ACC112 (cell line): Measurements from ENCODE around the gene PAQR5.
"Not testable (repeated sequence)": the region's sequence is repeated elsewhere in the genome, so short reads cannot be mapped to it uniquely, and the experiment has no call there.

ENCODE experiments used
- H2AFZ ChIP-seq: fragments of 200-600 bp; sonication (generic); one replicate; pipeline ENCODE4 v1.6.0; 2017; ENCODE audit warnings: antibody characterized with exemption, low read length; ENCODE audit not compliant: unreplicated experiment
- H3K27ac ChIP-seq: fragments of 200-600 bp; sonication (generic); 2 replicates; pipeline ENCODE4 v1.5.1; 2014; ENCODE audit warnings: low read depth, mild to moderate bottlenecking, antibody characterized with exemption, low read length, moderate library complexity
- H3K27me3 ChIP-seq: fragments of 200-600 bp; sonication (generic); 2 replicates; pipeline ENCODE4 v1.6.1; 2014; ENCODE audit warnings: mild to moderate bottlenecking, antibody characterized with exemption, low read length, moderate library complexity, mixed read lengths; ENCODE audit not compliant: insufficient read depth
- H3K36me3 ChIP-seq: fragments of 200-600 bp; sonication (generic); 2 replicates; pipeline ENCODE4 v1.6.1; 2016; ENCODE audit warnings: mild to moderate bottlenecking, antibody characterized with exemption, low read length, moderate library complexity, mixed read lengths; ENCODE audit not compliant: insufficient read depth
- H3K4me1 ChIP-seq: fragments of 200-600 bp; sonication (generic); one replicate; pipeline ENCODE4 v1.6.1; 2016; ENCODE audit warnings: low read length, mixed read lengths; ENCODE audit not compliant: insufficient read depth, unreplicated experiment, control insufficient read depth
- H3K4me3 ChIP-seq: fragments of 200-600 bp; sonication (generic); 2 replicates; pipeline ENCODE4 v1.5.1; 2014; ENCODE audit warnings: mild to moderate bottlenecking, low read depth, low read length
- H3K79me2 ChIP-seq: fragments of 200-600 bp; sonication (generic); one replicate; pipeline ENCODE4 v1.6.0; 2016; ENCODE audit warnings: low read length; ENCODE audit not compliant: control insufficient read depth, unreplicated experiment, insufficient read depth

Gene PAQR5

DNA sequence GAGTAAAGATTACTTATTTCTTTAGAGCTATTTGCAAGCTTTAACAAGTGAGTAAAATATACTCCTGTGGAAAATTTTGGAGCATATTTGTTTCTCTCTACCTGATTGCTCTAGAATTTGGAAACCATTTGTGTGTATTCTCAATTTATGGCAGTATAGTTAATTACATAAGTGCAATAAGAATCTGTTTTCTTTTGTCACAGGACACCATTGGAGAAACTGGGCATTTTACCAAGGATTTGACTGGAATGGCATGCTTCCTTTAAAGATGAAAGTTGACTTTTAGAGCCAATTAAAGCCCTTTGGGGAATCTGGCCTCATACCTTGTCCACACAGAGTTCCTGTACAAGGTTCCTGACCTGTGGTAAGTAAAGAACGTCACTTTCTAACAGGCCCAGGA, 38.4 kb downstream of the PAQR5 start:
- Histone ChIP-seq H3K27me3 (no peaks in the 10 kb centered on the region), H3K27ac (no peak overlapping the region)

DNA sequence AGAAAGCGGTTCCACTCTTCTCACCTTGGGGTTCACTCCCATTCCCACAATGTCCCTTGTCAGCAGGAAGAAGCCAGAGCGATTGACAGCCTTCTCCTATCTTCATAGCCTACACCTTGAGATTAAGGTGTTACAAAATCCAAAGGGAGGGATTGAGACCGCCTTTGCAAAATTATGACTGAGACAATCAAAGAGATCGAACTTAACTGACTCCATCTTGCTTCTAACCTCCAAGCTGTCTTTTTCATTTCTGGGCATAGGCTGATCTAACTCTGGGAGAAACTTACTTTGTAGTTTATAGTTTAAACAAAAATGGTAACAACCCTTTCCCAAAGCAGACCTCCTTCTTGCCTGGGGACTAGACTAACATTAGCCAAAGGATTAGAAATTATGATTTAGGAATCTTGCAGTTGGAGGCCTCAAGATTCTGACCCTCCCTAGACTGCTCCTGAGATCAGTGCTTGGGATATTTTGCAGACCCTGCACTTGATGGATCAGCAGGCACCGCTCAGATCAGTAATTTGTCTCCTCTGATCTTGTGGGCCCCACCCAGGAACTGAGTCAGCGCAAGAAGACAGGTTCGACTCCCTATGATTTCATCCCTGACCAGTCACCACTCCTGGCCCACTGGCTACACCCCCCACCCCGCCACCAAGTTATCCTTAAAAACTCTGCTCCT, 40.0 kb downstream of the PAQR5 start:
- H3K27me3 ChIP-seq = no peaks in the 10 kb centered on the region
- H3K4me1 ChIP-seq = peaks cover 6% of the 10 kb centered on the region
- no peak overlapping the region for H2AFZ ChIP-seq
- H3K4me3 ChIP-seq = no peak overlapping the region
- H3K27ac ChIP-seq = no peak overlapping the region
- H3K36me3 ChIP-seq = no peaks in the 10 kb centered on the region
- no peaks in the 10 kb centered on the region for H3K79me2 ChIP-seq

More for the DNA sequence above, 38.4 kb downstream of the PAQR5 start:
- no peak overlapping the region for H2AFZ ChIP-seq
- H3K36me3 ChIP-seq = no peaks in the 10 kb centered on the region
- H3K4me1 ChIP-seq = peaks cover 6% of the 10 kb centered on the region
- H3K4me3 ChIP-seq = no peak overlapping the region
- H3K79me2 ChIP-seq = no peaks in the 10 kb centered on the region

DNA sequence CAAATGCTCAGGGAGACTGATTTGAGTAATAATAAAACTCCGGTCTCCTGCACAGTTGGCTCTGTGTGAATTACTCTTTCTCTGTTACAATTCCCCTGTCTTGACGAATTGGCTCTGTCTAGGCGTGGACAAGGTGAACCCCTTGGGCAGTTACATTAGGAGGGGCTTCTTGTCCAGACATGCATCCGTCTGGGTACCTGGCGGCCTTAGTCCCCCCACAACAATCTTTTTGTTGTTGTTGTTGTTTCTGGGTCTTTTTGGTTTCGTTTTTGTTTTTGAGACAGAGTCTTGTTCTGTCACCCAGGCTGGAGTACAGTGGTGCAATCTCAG, 40.5 kb downstream of the PAQR5 start:
- H3K36me3 ChIP-seq, H2AFZ ChIP-seq, H3K4me3 ChIP-seq, H3K79me2 ChIP-seq, H3K27me3 ChIP-seq, H3K27ac ChIP-seq, H3K4me1 ChIP-seq: not testable (repeated sequence)

DNA sequence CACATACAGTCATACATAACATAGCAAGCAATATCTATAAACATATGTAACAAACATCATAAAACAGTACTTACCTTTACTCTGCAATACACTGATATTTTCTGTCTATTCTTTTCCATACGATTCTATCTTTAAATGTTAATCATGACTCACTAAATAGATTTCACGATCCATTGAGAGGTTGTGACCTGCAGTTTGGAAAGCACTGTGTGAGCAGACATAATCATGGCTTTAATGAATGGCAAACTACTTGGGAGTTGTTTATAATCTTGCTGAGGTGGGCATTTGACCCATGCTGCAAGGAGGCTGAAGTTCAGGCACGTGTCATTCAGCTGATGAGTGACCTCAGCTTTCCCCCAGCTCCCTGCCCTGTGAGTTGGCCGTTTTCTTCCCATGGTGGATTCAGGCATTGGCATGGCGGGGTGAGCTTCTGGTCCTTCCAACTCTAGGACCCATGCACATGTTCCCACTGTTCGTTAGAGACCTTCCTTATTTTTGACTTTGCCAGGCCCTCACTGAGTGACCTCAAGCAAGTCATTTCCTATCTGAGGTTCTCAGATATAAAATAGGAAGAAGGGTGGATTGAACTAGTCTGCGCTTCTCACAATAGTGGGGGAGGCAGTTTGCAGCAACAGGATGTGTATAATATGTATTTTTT, 41.7 kb downstream of the PAQR5 start:
- Histone ChIP-seq H3K79me2 (no peaks in the 10 kb centered on the region), H2AFZ (no peak overlapping the region)

DNA sequence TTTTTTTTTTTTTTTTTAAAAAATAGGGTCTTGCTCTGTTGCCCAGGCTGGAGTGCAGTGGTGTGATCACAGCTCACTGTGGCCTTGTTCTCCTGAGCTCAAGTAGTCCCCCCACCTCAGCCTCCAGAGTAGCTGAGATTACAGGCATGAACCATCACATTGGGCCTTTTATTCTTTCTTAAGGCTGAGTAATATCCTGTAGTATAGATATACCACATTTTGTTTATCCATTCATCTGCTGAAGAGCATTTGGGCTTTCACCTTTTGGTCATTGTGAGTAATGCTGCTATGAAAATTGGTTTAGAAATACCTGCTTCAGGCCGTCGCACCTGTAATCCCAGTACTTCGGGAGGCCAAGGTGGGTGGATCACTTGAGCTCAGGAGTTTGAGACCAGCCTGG, 42.6 kb downstream of the PAQR5 start:
- Histone ChIP-seq H3K27ac (no peak overlapping the region), H3K27me3 (no peaks in the 10 kb centered on the region), H3K79me2 (no peaks in the 10 kb centered on the region), H3K36me3 (no peaks in the 10 kb centered on the region), H3K4me3 (no peak overlapping the region), H2AFZ (no peak overlapping the region), H3K4me1 (peaks cover 14% of the 10 kb centered on the region)

More for the DNA sequence above, 41.7 kb downstream of the PAQR5 start:
- H3K27me3 ChIP-seq = no peaks in the 10 kb centered on the region
- peaks cover 7% of the 10 kb centered on the region for H3K4me1 ChIP-seq
- no peak overlapping the region for H3K4me3 ChIP-seq
- no peak overlapping the region for H3K27ac ChIP-seq
- no peaks in the 10 kb centered on the region for H3K36me3 ChIP-seq

DNA sequence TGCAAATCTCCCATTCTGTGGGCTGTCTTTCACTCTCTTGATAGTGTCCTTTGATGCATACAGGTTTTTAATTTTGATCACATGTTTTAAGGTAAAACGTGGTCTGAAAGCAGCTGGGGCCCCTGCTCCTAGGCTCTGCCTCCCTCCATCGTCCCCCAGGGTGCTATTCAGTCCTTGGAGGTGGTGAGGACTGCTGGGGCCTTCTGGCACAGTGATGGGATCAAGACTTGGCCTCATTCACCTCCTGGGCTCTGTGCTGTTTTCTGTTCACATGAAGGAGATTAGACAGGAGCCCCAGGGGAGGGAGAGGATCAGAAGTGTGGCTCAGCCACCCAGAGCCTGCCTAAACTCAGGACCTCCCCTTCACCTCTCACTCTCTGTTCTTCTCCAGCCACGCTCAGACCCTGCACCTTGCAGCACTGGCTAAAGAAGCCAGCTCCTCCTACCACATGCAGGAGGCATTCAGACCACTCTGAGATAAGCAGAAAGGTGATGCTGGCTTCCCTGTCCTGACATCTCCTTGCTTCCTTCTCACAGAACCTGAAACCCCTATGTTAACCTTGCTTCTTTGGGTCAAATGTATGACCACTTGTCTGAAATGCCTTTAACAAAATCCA, 43.9 kb downstream of the PAQR5 start:
- H3K4me3 ChIP-seq = no peak overlapping the region
- no peaks in the 10 kb centered on the region for H3K27me3 ChIP-seq
- no peak overlapping the region for H3K27ac ChIP-seq
- no peaks in the 10 kb centered on the region for H3K36me3 ChIP-seq
- no peak overlapping the region for H2AFZ ChIP-seq
- no peaks in the 10 kb centered on the region for H3K79me2 ChIP-seq
- peaks cover 14% of the 10 kb centered on the region for H3K4me1 ChIP-seq

DNA sequence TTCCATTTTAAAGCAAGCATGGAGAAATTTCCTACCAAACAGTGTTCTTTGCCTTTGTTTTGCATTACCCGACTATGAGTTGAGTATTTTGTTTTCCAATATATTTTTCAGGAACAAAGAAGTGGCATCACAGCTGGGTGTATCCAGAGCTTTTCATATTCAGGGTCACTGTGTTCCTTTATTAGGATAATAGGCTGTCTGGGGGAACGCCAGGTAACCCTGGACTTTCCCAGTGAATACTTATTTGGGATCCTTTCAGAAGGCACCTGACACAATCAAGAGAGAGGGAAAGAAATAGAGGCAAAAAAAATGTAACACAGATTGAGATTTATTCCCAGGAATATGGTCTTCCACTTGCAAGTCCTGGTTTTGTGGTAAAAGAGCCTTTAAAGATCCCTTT, 44.4 kb downstream of the PAQR5 start:
- H2AFZ ChIP-seq = no peak overlapping the region
- H3K36me3 ChIP-seq = no peaks in the 10 kb centered on the region
- H3K4me3 ChIP-seq = no peak overlapping the region
- no peaks in the 10 kb centered on the region for H3K27me3 ChIP-seq
- no peak overlapping the region for H3K27ac ChIP-seq
- H3K4me1 ChIP-seq = peaks cover 14% of the 10 kb centered on the region
- H3K79me2 ChIP-seq = no peaks in the 10 kb centered on the region

DNA sequence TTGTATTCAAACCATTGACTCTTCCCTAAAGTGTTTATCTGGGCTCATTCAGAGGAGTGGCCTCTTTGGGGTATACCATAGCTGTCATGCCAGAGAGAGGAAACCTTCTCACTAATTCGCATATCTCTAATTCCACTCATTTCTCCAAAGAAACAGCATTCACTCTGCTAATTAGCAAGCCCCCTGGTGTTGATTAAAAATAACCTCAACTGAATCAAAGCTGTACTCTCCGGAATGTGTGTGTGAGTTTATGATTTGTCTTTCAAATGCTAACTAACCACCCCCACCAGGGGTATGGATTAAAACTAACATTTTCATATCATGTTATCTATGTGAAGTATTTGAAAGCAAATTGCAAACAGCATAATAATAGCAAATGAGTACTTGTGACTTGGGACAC, 45.5 kb downstream of the PAQR5 start:
- Histone ChIP-seq H2AFZ (no peak overlapping the region), H3K4me3 (no peak overlapping the region)

DNA sequence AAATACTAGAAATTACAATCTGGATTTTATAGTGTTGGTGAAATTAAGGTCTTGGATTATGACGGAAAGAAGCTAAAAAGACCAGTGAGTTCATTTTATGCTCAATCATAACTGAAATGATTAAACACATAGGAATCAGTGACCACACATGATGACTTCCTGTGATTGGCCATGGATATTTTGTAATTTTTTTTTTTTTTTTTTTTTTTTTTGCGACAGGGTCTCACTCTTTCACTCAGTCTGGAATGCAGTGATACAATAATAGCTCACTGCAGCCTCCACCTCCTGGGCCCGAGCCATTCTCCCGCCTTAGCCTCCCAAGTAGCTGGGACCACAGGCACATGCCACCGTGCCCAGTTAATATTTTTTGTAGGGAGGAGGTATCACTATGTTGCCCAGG, 47.4 kb downstream of the PAQR5 start:
- no peaks in the 10 kb centered on the region for H3K27me3 ChIP-seq
- peak overlapping the region; percentile 55 for H3K27ac ChIP-seq
- H3K4me3 ChIP-seq = no peak overlapping the region
- peak overlapping the region; percentile 84 for H2AFZ ChIP-seq
- no peaks in the 10 kb centered on the region for H3K79me2 ChIP-seq
- H3K36me3 ChIP-seq = no peaks in the 10 kb centered on the region
- H3K4me1 ChIP-seq = peaks cover 8% of the 10 kb centered on the region

More for the DNA sequence above, 45.5 kb downstream of the PAQR5 start:
- H3K27ac ChIP-seq = no peak overlapping the region
- H3K4me1 ChIP-seq = peaks cover 9% of the 10 kb centered on the region
- H3K79me2 ChIP-seq = no peaks in the 10 kb centered on the region
- H3K27me3 ChIP-seq = no peaks in the 10 kb centered on the region
- no peaks in the 10 kb centered on the region for H3K36me3 ChIP-seq

DNA sequence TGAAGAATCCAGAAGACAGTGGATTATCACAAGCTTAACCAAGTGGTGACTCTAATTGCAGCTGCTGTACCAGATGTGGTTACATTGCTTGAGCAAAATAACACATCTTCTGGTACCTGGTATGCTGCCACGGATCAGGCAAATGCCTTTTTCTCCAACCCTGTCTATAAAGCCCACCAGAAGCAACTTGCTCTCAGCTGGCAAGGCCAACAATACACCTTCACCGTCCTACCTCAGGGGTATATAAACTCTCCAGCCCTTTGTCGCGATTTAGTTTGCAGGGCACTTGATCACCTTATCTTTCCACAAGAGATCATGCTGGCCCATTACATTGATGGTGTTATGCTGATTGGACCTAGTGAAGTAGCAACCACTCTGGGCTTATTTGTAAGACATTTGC, 52.6 kb downstream of the PAQR5 start:
- Histone ChIP-seq H3K4me3 (no peak overlapping the region), H3K4me1 (no peaks in the 10 kb centered on the region), H3K79me2 (no peaks in the 10 kb centered on the region), H3K27ac (no peak overlapping the region), H3K27me3 (no peaks in the 10 kb centered on the region), H3K36me3 (no peaks in the 10 kb centered on the region), H2AFZ (no peak overlapping the region)

DNA sequence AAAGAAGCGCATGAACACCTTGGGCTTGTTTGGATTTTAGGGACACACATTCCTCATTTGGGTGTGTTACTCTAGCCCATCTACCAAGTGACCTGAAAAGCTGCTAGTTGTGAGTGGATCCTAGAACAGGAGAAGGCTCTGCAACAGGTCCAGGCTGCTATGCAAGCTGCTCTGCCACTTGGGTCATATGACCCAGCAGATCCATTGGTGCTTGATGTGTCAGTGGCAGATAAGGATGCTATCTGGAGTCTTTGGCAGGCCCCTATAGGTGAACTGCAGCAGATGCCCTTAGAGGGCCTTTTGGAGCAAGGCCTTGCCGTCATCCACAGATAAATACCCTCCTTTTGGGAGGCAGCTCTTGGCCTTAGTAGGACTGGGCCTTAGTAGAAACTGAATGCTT, 53.2 kb downstream of the PAQR5 start:
- Histone ChIP-seq H3K4me1 (no peaks in the 10 kb centered on the region), H3K36me3 (no peaks in the 10 kb centered on the region), H3K79me2 (no peaks in the 10 kb centered on the region), H2AFZ (no peak overlapping the region), H3K27me3 (no peaks in the 10 kb centered on the region), H3K4me3 (no peak overlapping the region), H3K27ac (no peak overlapping the region)
